Glomerular visceral epithelial cell (primary cell): ENCODE measurements around the gene SFXN1.
"Not testable (repeated sequence)": the region's sequence is repeated elsewhere in the genome, so short reads cannot be mapped to it uniquely, and the experiment has no call there.

Experiments used
- DNase-seq: peaks from one replicate; pipeline ENCODE4 v3.0.0-alpha.2; 2016; ENCODE audit errors: extremely low spot score

The SFXN1 gene

GRCh38 chr5:175494264-175495183 is 16.2 kb downstream of the SFXN1 start:
- DNase-seq, result no peak

GRCh38 chr5:175501759-175502158 is 23.4 kb downstream of the SFXN1 start:
- DNase-seq, result no peak

- not testable (repeated sequence) for DNase-seq
These were observed 29.3 kb downstream of the SFXN1 start for GRCh38 chr5:175507671-175508070.

GRCh38 chr5:175508896-175509295 is 30.5 kb downstream of the SFXN1 start:
- no peak for DNase-seq

- DNase-seq, result no peak
These were observed 34.9 kb downstream of the SFXN1 start for GRCh38 chr5:175513297-175513696.

GRCh38 chr5:175513726-175514125 is 35.4 kb downstream of the SFXN1 start:
- no peak for DNase-seq

- DNase-seq, result no peak
These were observed 38.8 kb downstream of the SFXN1 start for GRCh38 chr5:175516933-175517823.

GRCh38 chr5:175517824-175518450 is 39.6 kb downstream of the SFXN1 start:
- peak; percentile 54 for DNase-seq

- no peak for DNase-seq
These were observed 40.6 kb downstream of the SFXN1 start for GRCh38 chr5:175519006-175519405.

- DNase-seq, result no peak
These were observed 42.0 kb downstream of the SFXN1 start for GRCh38 chr5:175520321-175520720.

GRCh38 chr5:175520873-175521272 is 42.5 kb downstream of the SFXN1 start:
- no peak for DNase-seq

GRCh38 chr5:175521313-175521833 is 43.0 kb downstream of the SFXN1 start:
- DNase-seq, result no peak

GRCh38 chr5:175523292-175523691 is 44.9 kb downstream of the SFXN1 start:
- no peak for DNase-seq

GRCh38 chr5:175524211-175524610 is 45.9 kb downstream of the SFXN1 start:
- no peak for DNase-seq

- no peak for DNase-seq
These were observed 48.3 kb downstream of the SFXN1 start for GRCh38 chr5:175526691-175527090.

GRCh38 chr5:175531361-175531760 is 53.0 kb downstream of the SFXN1 start:
- no peak for DNase-seq

- DNase-seq, result peak; percentile 76
These were observed 55.9 kb downstream of the SFXN1 start for GRCh38 chr5:175534070-175534932.

GRCh38 chr5:175535331-175535730 is 57.0 kb downstream of the SFXN1 start:
- DNase-seq, result not testable (repeated sequence)

GRCh38 chr5:175535796-175536195 is 57.4 kb downstream of the SFXN1 start:
- DNase-seq, result no peak

- no peak for DNase-seq
These were observed 60.2 kb downstream of the SFXN1 start for GRCh38 chr5:175538576-175538975.

GRCh38 chr5:175539936-175540335 is 61.6 kb downstream of the SFXN1 start:
- DNase-seq, result no peak
